Naive thymus-derived CD4-positive, alpha-beta T cell (primary cell): ENCODE results near the gene CLPSL1. TPM values are rescaled to one million over a fixed set of nuclear protein-coding genes. Genes with fewer than 3 reads are reported as not detected.

ENCODE experiments used
- ATAC-seq: fragments of 150-1000 bp; cut with Tn5 transposase; 2 replicates; pipeline ENCODE4 v1.10.0; 2021; ENCODE audit warnings: mild to moderate bottlenecking, moderate library complexity
- CTCF ChIA-PET: fragments of 350-600 bp; sonication (Branson Sonifier 250); formaldehyde crosslinking; loops from one replicate; lab custom pipeline; 2021; ENCODE audit warnings: antibody characterized with exemption; lab: Charles Lee
- POLR2A ChIA-PET: fragments of 350-600 bp; sonication (Branson Sonifier 250); formaldehyde crosslinking; loops from one replicate; lab custom pipeline; 2021; ENCODE audit warnings: antibody characterized with exemption, inconsistent platforms; lab: Charles Lee
- DNase-seq, 9 donors: peaks; one replicate each; pipeline versions ENCODE4 v3.0.0 to v3.0.0-alpha.2; 2020 to 2022; ENCODE audit warnings: mixed read lengths in 1 of 9
- H3K27ac ChIP-seq: one replicate; pipeline ENCODE4 v1.7.0; 2013; ENCODE audit warnings: mild to moderate bottlenecking, low read depth, low read length, moderate library complexity
- H3K27me3 ChIP-seq, 2 donors: one replicate each; pipeline ENCODE4 v1.7.0; 2013; ENCODE audit warnings: low read length in 2 of 2, mild to moderate bottlenecking in 2 of 2, moderate library complexity in 2 of 2; ENCODE audit not compliant: control insufficient read depth in 2 of 2, insufficient read depth in 2 of 2
- H3K36me3 ChIP-seq, 3 experiments: 1 replicate in 2 of 3; 2 replicates in 1 of 3; pipeline ENCODE4 v1.7.0; 2013; ENCODE audit warnings: low read length in 3 of 3, mild to moderate bottlenecking in 3 of 3, moderate library complexity in 1 of 3; ENCODE audit not compliant: insufficient read depth in 3 of 3, control insufficient read depth in 2 of 3
- H3K4me1 ChIP-seq, 2 donors: one replicate each; pipeline ENCODE4 v1.7.0; 2013; ENCODE audit warnings: low read length in 2 of 2, mild to moderate bottlenecking in 2 of 2, moderate library complexity in 1 of 2; ENCODE audit not compliant: control insufficient read depth in 2 of 2, insufficient read depth in 2 of 2
- H3K4me3 ChIP-seq: 2 replicates; pipeline ENCODE4 v1.7.0; 2013; ENCODE audit warnings: mild to moderate bottlenecking, low read length
- H3K9me3 ChIP-seq, 3 experiments: 1 replicate in 2 of 3; 2 replicates in 1 of 3; pipeline ENCODE4 v1.7.0; 2013; ENCODE audit warnings: low read length in 3 of 3; ENCODE audit not compliant: control insufficient read depth in 2 of 3
- H3K27ac Mint-ChIP-seq, 9 donors: one replicate each; pipeline ENCODE4 v1.8.0; 2020 to 2022; ENCODE audit warnings: mixed read lengths in 9 of 9, mild to moderate bottlenecking in 8 of 9, moderate library complexity in 5 of 9, inconsistent platforms in 2 of 9
- H3K27me3 Mint-ChIP-seq, 5 donors: one replicate each; pipeline ENCODE4 v1.8.0; 2021 to 2022; ENCODE audit warnings: mixed read lengths in 5 of 5, mild to moderate bottlenecking in 1 of 5
- H3K36me3 Mint-ChIP-seq, 5 donors: one replicate each; pipeline ENCODE4 v1.8.0; 2020 to 2022; ENCODE audit warnings: mixed read lengths in 5 of 5, mild to moderate bottlenecking in 3 of 5, inconsistent platforms in 1 of 5
- H3K4me1 Mint-ChIP-seq, 7 donors: one replicate each; pipeline ENCODE4 v1.8.0; 2020 to 2022; ENCODE audit warnings: mixed read lengths in 7 of 7, mild to moderate bottlenecking in 3 of 7, inconsistent platforms in 1 of 7
- H3K4me3 Mint-ChIP-seq, 10 donors: one replicate each; pipeline ENCODE4 v1.8.0; 2020 to 2022; ENCODE audit warnings: mild to moderate bottlenecking in 10 of 10, mixed read lengths in 10 of 10, moderate library complexity in 6 of 10, inconsistent platforms in 2 of 10
- H3K9me3 Mint-ChIP-seq, 11 donors: one replicate each; pipeline ENCODE4 v1.8.0; 2020 to 2022; ENCODE audit warnings: mixed read lengths in 11 of 11, mild to moderate bottlenecking in 4 of 11, inconsistent platforms in 1 of 11, moderate library complexity in 1 of 11
- intact Hi-C, 2 donors: fragments of 100-400 bp; cut with micrococcal nuclease; formaldehyde crosslinking; loops; one replicate each; pipeline ENCODE4 v1.15.1; 2023
- polyA plus RNA-seq, 2 donors: library from polyadenylated mRNA; unstranded; fragments of 300-500 nt; fragmentation: Illumina TruSeq; gene quantifications; one replicate each; pipeline ENCODE4 v1.2.3, GENCODE V29; 2021
- total RNA-seq, 6 experiments: library from RNA in 5 of 6; stranded (reverse) in 5 of 6; gene quantifications; 1 replicate in 5 of 6; 2 replicates in 1 of 6; pipeline ENCODE4 v1.2.3 and lab custom pipeline; 2021 to 2026

CLPSL1 gene
- total and polyA plus RNA-seq, 7 experiments from 2014 or later, result not detected

- H3K4me3 Mint-ChIP-seq, result no peak overlapping the region
- intact Hi-C loops, result no loop called here
- H3K9me3 Mint-ChIP-seq, result peaks cover 0 to 18% (median 6%) of the 10 kb centered on the region in 11 donors
- H3K27me3 Mint-ChIP-seq, result peaks cover 0 to 2% (median 0%) of the 10 kb centered on the region in 5 donors
- Histone ChIP-seq H3K27me3 (no peaks in the 10 kb centered on the region), H3K4me1 (no peaks in the 10 kb centered on the region), H3K36me3 (no peaks in the 10 kb centered on the region), H3K9me3 (no peaks in the 10 kb centered on the region), H3K27ac (no peak overlapping the region), H3K4me3 (no peak overlapping the region)
- H3K36me3 Mint-ChIP-seq, result peaks cover 5 to 18% (median 6%) of the 10 kb centered on the region in 5 donors
- no peak overlapping the region for H3K27ac Mint-ChIP-seq
- ATAC-seq (no peak), DNase-seq (no peak)
- ChIA-PET POLR2A (no interaction called here), CTCF (no interaction called here)
- no peaks in the 10 kb centered on the region for H3K4me1 Mint-ChIP-seq
Observed at GRCh38 chr6:35745509-35745908, 35.3 kb upstream of the CLPSL1 start.

- ATAC-seq (no peak), DNase-seq (no peak)
- Mint-ChIP-seq H3K36me3 (peaks cover 5 to 18% (median 6%) of the 10 kb centered on the region in 5 donors), H3K4me1 (peaks cover 0 to 2% (median 0%) of the 10 kb centered on the region in 7 donors), H3K27me3 (peaks cover 0 to 2% (median 0%) of the 10 kb centered on the region in 5 donors), H3K27ac (no peak overlapping the region), H3K9me3 (peaks cover 0 to 18% (median 6%) of the 10 kb centered on the region in 11 donors), H3K4me3 (no peak overlapping the region)
- no peaks in the 10 kb centered on the region for H3K9me3 ChIP-seq
- intact Hi-C loops, result no loop called here
- POLR2A ChIA-PET, result no interaction called here
- H3K27me3 ChIP-seq, result no peaks in the 10 kb centered on the region
- H3K4me3 ChIP-seq, result no peak overlapping the region
- H3K27ac ChIP-seq, result no peak overlapping the region
- CTCF ChIA-PET, result interaction anchor here (1.0 kb wide), 1 partner anchor 178 kb away, joined by 3 read pairs; no protein-coding TSS in a partner anchor
- no peaks in the 10 kb centered on the region for H3K36me3 ChIP-seq
- H3K4me1 ChIP-seq, result no peaks in the 10 kb centered on the region
Observed at GRCh38 chr6:35746516-35746915, 34.3 kb upstream of the CLPSL1 start.

GRCh38 chr6:35747877-35748276 is 32.9 kb upstream of the CLPSL1 start:
- ChIA-PET POLR2A (interaction anchor here (0.5 to 0.6 kb wide), 2 partner anchors 24 to 756 kb away, joined by 3 to 5 read pairs; no protein-coding TSS in a partner anchor), CTCF (interaction anchor here (0.6 kb wide), 1 partner anchor 157 kb away, joined by 4 read pairs; no protein-coding TSS in a partner anchor)
- H3K27me3 Mint-ChIP-seq, result peaks cover 0 to 2% (median 0%) of the 10 kb centered on the region in 5 donors
- no peak overlapping the region for H3K27ac ChIP-seq
- no peak overlapping the region for H3K4me3 ChIP-seq
- H3K9me3 Mint-ChIP-seq, result peaks cover 0 to 18% (median 6%) of the 10 kb centered on the region in 11 donors
- H3K9me3 ChIP-seq, result no peaks in the 10 kb centered on the region
- intact Hi-C loops, result no loop called here
- H3K36me3 Mint-ChIP-seq, result peaks cover 5 to 18% (median 6%) of the 10 kb centered on the region in 5 donors
- no peak overlapping the region for H3K4me3 Mint-ChIP-seq
- H3K36me3 ChIP-seq, result no peaks in the 10 kb centered on the region
- no peak overlapping the region for H3K27ac Mint-ChIP-seq
- no peaks in the 10 kb centered on the region for H3K4me1 ChIP-seq
- no peaks in the 10 kb centered on the region for H3K27me3 ChIP-seq
- peaks cover 0 to 6% (median 0%) of the 10 kb centered on the region in 7 donors for H3K4me1 Mint-ChIP-seq
- ATAC-seq (no peak), DNase-seq (no peak)

GRCh38 chr6:35750557-35750956 is 30.3 kb upstream of the CLPSL1 start:
- Histone ChIP-seq H3K4me1 (no peaks in the 10 kb centered on the region), H3K27ac (no peak overlapping the region), H3K4me3 (no peak overlapping the region), H3K9me3 (no peaks in the 10 kb centered on the region), H3K27me3 (no peaks in the 10 kb centered on the region), H3K36me3 (no peaks in the 10 kb centered on the region)
- DNase-seq, result no peak
- Mint-ChIP-seq H3K4me3 (no peak overlapping the region), H3K27me3 (peaks cover 0 to 2% (median 0%) of the 10 kb centered on the region in 5 donors), H3K9me3 (peaks cover 0 to 18% (median 6%) of the 10 kb centered on the region in 11 donors), H3K36me3 (peaks cover 5 to 18% (median 6%) of the 10 kb centered on the region in 5 donors), H3K4me1 (peaks cover 0 to 9% (median 0%) of the 10 kb centered on the region in 7 donors), H3K27ac (no peak overlapping the region)
- intact Hi-C loops, result no loop called here
- ATAC-seq, result no peak
- ChIA-PET CTCF (no interaction called here), POLR2A (interaction anchor here (0.6 to 0.7 kb wide), 2 partner anchors 134 to 1217 kb away, joined by 3 to 4 read pairs; no protein-coding TSS in a partner anchor)

GRCh38 chr6:35751594-35751993 is 29.2 kb upstream of the CLPSL1 start:
- Mint-ChIP-seq H3K4me3 (no peak overlapping the region), H3K36me3 (peaks cover 5 to 12% (median 6%) of the 10 kb centered on the region in 5 donors), H3K27ac (peak overlapping the region in 1 of 9 donors; percentile 29), H3K9me3 (peaks cover 0 to 15% (median 5%) of the 10 kb centered on the region in 11 donors), H3K4me1 (peaks cover 0 to 9% (median 0%) of the 10 kb centered on the region in 7 donors), H3K27me3 (no peaks in the 10 kb centered on the region)
- ChIA-PET CTCF (no interaction called here), POLR2A (no interaction called here)
- H3K4me3 ChIP-seq, result no peak overlapping the region
- DNase-seq (no peak), ATAC-seq (no peak)
- H3K4me1 ChIP-seq, result no peaks in the 10 kb centered on the region
- intact Hi-C loops, result no loop called here
- no peak overlapping the region for H3K27ac ChIP-seq
- H3K9me3 ChIP-seq, result no peaks in the 10 kb centered on the region
- no peaks in the 10 kb centered on the region for H3K36me3 ChIP-seq
- H3K27me3 ChIP-seq, result no peaks in the 10 kb centered on the region

GRCh38 chr6:35752330-35752729 is 28.5 kb upstream of the CLPSL1 start:
- H3K4me1 ChIP-seq, result no peaks in the 10 kb centered on the region
- intact Hi-C loops, result no loop called here
- H3K27me3 ChIP-seq, result no peaks in the 10 kb centered on the region
- Mint-ChIP-seq H3K27ac (no peak overlapping the region), H3K36me3 (peaks cover 3 to 8% (median 6%) of the 10 kb centered on the region in 5 donors), H3K4me3 (no peak overlapping the region), H3K27me3 (no peaks in the 10 kb centered on the region), H3K9me3 (peaks cover 0 to 9% (median 3%) of the 10 kb centered on the region in 11 donors), H3K4me1 (peaks cover 0 to 9% (median 0%) of the 10 kb centered on the region in 7 donors)
- POLR2A ChIA-PET, result no interaction called here
- CTCF ChIA-PET, result no interaction called here
- H3K9me3 ChIP-seq, result no peaks in the 10 kb centered on the region
- H3K4me3 ChIP-seq, result no peak overlapping the region
- H3K36me3 ChIP-seq, result no peaks in the 10 kb centered on the region
- no peak overlapping the region for H3K27ac ChIP-seq
- ATAC-seq, result no peak
- DNase-seq, result no peak
